ENCODE results near the gene ELOVL7.
"Not testable (repeated sequence)": the region's sequence is repeated elsewhere in the genome, so short reads cannot be mapped to it uniquely, and the experiment has no call there.

Gene ELOVL7

DNA sequence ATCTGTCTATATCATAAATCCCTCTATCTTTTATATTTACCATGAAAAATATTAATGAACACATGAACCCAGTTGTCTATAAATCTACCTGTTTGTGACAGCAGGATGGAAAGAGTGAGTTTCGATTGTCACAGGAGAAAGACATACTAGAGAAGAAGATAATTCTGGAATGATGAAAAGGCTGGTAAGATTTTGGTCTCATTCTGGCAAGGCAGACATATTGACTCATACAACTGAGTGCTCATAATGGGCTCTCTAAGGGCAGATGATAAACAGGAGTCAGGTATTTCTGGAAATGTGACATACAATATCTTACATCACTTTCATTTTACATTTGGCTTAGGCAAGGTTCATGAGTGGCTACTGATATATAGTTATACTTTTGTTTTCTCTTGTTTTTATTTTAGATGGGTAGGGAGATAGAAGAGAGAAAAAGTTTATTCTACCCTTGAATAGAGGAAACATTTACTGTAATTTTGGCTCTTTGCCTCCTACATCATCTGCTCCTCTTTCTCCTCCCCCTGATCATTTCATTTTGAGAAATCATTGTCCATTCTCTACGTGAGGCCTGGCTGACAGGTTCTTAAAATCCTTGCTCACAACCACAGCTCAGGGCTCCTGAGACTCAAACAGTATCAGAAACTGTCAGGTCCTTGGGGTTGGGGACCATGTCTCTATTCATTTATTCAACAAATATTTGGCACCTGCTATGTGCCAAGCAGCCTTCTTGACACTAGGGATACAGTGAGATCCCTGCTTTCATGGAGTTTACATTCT, 14.4 kb downstream of the ELOVL7 start:
- DNase-seq = no peak

DNA sequence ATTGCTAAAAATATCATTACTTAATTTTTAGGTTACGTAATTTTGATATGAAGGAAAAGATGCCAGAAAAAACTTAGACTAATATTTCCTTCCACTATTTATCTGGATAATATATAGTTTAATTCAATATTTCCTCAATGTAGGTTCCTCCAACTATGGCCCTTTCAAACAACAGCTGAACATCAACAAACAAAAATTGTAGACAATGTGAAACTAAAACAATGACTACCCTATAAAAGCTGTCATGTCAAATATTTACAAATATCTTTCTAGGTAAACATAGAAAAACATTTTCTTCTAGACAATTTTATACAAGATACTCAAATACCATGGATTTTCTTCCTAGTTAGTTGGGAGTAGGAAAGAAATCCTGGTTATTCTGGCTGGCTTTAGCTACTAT, 16.9 kb downstream of the ELOVL7 start:
- no peak for DNase-seq

DNA sequence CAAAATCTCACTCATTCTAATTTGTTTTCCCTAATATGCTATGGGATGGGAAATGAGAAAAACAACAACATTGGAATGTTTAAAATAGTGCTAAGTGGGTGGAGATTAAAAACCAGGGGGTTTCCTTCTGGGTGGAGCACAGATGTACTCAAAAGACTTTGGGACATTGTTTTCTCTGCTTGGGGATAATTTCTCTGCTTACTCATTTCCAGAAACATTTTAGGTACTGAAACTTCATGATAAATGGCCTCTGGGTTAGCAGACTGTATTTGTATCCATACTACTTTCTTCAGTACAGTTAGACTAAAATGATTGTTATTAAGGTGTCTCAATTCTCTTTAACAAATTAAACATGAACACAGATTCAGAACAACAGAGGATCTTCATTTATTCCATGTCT, 17.4 kb downstream of the ELOVL7 start:
- no peak for DNase-seq

DNA sequence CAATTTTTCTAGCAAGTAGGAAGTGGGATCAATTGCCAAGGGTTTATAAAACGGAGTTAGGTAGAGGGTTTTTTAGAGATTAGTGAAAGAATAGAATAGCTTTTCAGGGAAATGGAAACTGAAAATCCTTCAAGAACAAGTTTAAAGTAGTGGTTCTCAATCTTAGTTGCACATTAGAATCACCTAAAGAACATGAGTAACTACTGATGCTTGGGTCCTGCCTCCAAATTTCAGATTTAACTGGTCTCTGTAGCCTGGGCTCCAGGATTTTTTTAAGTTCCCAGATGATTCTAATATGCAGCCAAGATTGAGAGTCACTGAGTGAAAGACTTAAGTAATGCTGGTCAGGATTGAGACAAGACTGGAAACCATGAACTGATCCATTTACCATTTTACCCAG, 20.5 kb downstream of the ELOVL7 start:
- DNase-seq = no peak

DNA sequence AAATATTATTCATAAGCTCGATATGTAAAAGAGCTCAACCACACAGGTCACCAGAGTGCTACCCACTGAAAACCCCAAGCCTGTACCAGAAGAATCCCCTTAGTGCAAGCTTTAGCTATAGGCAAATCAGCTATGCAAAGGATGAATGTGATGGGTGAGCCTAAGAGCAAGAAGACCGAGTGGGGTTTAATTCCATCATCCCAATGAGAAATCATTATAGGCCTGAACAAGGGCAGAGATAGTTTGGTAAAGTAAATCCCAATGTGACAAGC, 21.8 kb downstream of the ELOVL7 start:
- DNase-seq = no peak

DNA sequence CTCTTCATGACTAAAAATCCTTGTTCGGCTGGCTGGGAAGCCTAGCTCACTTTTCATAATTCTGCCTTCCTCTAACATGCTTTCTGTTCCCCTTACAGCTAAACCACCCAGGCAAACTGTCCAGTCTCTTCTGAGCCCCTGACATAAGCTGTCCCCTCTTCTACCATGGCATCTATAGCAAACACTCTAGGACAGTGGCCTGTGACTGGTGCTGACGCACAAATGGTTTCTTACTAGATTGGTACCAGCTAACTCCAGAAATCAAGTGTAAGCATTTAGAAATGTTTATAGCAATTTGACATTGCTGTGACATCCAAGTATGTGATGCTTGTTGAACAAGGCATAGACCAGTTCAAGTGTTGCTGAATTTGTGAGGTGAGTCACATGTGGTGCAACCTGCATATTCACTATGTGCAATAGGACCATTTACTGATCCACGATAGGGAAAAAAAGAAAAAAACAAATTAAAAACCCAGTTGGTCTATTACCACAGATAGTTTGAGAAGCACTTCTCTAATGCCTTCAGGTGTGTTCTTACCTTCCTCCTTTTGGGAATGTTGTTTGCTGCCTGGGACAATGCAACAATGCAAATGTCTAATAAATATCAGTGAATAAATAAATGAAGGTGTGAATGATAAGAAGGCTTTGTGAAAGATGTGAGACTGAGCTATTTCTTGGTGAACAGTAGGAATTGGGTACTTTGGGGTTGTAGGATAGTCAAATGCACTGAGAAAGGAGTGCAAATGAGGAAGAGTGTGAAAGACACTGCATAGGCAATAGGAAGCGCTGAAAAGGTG, 22.4 kb downstream of the ELOVL7 start:
- no peak for DNase-seq

DNA sequence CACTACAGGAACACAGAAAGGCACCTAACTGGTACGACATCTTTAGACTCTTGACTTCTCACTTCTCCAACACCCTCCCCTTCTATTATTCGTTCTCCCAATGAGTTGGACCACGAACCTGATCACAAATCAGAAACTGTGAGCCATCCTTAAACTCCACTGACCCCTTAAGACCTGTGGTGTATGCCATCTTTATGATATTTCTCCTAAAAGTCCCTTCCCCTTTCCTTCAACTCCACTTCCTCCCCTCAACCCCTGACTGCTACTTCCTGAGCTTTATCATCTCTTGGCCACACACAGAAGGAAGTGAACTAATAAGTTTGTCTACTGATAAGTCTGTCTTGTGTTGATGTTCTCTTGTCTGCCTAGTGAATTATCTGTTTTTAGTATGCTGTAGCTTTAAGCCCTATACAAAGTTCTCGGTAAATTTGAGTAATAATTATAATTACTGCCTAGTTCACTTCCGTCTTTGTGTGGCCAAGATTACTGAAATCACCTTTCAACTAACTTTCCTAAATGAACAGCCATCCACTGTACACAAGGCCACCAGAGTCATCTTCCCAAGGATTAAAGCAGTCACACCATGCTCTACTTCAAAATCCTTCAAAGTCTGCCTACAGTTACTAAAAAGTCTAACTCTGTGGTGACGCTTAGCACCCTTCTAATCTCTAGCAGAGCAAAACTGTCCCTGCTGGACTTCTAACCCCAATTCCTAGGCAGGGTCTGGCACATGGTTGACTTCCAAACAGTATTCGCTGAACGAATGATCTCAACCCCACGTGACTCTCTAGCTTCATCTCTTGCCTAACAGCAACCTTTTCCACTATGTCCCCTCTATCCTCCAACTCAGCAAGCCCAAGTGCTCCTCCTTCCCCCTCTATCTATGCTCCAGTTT, 23.2 kb downstream of the ELOVL7 start:
- no peak for DNase-seq

DNA sequence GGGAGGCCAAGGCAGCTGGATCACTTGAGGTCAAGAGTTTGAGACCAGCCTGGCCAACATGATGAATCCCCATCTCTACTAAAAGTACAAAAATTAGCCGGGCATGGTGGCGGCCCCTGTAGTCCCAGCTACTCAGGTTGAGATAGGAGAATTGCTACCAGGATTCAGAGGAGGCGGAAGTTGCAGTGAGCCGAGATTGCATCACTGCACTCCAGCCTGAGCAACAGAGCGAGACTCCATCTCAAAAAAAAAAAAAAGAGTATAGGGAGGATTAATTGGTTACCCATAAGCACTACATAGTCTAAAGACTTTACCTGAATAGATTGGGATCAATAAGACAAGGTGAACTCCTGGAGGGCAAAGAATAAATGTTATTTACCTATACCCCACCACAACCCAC, 27.9 kb downstream of the ELOVL7 start:
- not testable (repeated sequence) for DNase-seq

DNA sequence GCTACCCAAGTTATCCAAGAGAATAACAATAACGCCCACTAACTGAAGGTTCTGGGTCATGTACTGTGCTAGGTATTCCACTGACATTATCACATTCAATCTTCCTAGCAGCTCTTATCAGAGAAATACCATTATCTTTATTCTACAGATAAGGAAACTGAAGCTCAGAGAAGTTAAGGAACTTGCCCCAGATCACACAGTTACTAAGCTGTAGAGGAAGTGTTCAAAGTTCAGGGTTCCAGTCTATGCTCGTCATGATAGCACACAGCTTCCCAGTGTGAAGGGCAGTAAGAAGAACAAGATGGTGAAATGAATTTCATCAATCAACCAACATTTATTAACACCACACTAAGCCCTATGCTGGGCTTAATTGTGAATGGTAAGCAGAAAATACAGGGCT, 29.6 kb downstream of the ELOVL7 start:
- DNase-seq = no peak

DNA sequence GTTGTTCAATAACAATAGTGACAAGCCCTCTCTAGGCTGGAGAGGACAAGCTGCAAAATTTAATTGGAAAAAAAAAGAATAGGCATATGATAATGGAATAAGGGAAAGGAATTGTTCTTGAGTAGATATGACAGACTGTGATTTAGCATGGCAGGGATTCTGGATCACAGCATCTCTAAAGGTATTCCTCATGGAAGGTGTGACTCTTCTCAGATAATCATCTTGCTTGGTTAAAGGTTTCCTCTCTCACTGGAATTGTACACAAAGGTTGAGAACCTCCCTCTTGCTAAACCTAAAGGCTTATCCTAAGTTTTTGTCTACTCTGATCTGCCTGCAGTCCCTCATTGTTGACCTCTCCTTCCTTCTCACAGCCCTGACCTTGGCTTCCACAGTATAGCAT, 31.6 kb downstream of the ELOVL7 start:
- no peak for DNase-seq

DNA sequence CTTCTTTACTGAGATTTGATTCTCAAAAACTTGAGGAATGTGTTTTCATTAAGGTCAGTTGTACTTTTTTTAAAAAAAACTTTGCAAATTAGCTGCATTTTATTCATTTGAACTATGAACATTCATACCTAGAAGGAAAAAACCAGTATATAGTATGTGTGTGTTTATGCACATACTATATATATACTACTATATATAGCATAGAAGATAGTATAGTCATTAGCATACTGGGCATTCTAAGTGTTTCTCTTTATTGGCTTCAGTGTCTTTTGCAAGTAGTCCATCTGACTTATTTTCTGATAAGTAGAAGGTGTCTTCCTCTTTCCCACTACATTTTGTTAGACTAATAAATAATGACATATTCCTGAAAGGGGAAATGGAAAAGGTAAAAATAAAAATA, 33.0 kb downstream of the ELOVL7 start:
- DNase-seq = no peak

DNA sequence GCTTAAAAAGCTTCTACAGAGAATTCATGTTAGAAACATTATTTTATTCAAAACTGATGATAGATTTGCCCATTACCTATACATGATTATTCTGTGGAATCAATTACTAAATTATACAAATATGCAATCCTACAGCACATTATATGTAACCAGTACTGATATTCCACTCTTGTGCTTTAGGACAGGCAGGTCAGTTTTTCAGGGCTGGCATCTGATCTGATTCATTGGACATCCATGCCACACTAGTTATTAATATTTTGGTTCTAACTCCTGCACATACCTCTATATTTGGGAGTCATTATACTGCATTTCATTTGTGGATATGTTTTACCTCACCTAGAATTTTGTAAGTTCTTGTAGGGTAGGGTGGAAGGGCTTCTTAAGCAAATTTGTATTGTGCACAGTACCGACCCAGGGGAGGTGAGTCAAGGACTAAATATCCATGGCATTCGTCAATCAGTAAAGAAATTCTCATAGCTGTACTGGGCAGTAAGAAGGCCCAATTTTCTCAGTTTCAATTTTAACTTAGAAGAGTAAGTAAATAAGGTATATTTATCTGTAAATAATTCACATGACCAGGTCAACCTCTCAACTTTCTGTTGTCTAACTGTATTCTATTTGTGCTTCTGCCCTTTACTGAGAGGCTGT, 33.5 kb downstream of the ELOVL7 start:
- DNase-seq = no peak

DNA sequence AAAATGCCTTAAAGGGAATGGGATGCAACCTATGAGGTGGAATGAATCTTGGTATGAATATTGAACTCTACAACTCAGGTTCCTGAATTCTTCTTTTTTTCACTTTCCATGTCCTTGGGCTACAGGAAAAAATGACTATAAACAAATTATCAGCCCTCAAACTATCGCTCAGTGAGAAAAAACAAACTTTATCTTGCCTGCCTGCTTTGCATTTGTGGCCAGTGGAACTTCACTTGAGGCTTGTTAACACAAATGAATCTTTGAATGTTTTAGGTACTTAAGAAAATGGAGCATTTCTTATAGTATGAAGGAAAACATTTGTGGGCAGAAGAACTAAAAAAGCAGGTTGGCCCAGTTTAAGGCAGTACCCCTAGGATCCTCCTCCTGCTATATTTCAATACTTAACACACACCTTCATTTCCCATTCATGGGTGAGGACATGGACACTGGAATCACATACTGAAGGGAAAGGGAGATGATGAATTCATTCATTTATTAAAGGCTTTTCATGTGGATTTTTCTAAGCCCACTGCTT, 34.1 kb downstream of the ELOVL7 start:
- no peak for DNase-seq

DNA sequence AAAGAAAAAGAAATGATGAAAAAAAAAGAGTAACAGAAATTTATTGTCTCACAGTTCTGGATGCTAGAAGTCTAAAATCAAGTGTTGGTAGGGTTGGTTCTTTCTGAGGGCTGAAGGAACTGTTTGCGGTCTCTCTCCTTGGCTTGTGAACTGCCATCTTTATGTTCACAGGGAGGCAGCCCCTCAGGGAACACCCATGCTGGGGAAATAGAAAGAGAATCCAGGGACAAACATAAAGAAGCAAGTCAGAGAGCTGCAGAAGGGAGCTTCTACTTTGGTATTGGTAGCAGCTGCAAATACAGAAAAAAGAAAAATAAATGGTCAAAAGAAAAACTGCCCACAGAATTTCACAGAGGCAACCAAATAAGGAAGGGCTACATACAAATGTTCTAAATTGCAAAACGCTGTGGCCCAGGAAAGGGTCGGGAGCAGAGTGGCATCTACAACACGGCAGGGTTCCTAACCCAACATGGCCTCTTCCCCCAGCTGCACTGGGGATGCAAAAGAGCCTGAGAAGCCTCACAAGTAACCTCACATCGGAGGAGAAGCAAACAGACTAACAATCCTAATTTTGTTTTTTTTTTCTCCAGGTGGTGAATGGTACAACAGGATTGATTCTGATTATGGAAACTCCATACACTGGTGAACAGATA, 37.4 kb downstream of the ELOVL7 start:
- no peak for DNase-seq

DNA sequence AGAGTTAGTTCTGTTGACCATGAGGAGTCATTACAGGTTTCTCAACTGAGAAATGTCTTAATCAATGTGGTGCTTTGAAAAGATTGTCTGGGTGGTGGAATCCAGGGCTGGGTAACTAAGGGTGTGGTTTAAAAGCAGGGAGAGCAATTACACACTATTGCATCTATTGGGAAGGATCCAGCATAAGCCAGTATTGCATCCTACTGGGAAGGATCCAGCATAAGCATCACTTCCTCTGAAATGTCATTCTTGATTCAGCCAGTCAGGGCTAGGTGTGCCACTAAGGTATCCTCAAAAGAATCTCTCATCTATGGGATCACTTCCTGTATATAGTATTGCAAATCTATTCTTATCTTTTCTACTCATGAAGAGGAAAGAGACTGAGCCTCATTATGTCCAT, 38.6 kb downstream of the ELOVL7 start:
- DNase-seq = no peak

DNA sequence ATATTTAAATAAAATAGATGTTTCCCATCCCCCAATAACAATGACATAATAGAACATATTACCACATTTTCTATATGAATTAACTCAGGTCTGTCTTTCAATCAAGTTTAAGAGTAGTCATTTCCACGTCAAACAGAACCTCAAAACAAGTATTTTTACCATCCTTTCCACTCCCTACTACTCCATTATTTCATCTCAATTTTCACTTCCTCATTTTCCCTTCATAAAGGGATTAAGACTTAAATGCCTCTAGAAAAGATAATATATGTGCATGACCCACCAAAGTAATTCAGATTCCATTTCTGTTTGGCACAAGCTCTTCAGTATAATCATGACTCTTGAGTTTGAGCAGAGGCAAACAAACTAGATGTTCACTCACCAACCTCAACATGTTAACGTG, 40.4 kb downstream of the ELOVL7 start:
- no peak for DNase-seq

DNA sequence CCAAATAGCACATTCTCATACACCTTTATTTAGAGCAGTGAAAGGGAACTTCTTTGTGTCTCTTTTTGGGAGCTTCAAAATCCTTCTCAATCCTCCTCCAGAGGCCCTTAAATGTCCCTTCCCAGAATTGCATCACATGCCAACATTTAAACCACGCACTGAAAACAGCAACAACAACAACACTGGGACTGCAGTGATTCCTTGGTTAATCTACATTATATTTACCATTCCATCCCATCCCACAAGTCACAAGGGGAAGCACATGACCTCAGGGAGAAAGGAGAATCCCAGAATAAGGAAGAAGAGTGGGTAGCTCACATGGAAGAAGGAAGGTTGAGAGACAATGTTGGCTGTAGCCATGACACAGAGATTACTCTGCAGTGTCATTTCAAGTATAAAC, 41.1 kb downstream of the ELOVL7 start:
- DNase-seq = no peak

DNA sequence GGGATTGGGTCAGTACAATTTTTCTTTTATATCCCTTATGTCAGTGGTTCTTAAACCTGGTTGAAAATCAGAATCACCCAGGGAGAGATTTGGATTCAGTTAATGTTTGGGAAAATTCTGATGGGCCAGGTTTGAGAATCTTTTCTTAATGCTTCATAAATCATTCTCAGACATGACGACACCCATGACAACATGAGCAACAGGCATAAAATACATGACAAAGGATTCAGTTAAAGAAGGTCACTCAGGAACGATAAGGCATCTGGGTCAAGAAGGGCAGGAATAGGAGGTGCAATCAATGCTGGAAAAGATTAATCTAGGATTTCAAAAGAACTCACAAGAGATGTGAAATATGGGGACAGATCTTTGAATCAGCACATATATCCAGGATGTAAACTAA, 41.8 kb downstream of the ELOVL7 start:
- DNase-seq = no peak

DNA sequence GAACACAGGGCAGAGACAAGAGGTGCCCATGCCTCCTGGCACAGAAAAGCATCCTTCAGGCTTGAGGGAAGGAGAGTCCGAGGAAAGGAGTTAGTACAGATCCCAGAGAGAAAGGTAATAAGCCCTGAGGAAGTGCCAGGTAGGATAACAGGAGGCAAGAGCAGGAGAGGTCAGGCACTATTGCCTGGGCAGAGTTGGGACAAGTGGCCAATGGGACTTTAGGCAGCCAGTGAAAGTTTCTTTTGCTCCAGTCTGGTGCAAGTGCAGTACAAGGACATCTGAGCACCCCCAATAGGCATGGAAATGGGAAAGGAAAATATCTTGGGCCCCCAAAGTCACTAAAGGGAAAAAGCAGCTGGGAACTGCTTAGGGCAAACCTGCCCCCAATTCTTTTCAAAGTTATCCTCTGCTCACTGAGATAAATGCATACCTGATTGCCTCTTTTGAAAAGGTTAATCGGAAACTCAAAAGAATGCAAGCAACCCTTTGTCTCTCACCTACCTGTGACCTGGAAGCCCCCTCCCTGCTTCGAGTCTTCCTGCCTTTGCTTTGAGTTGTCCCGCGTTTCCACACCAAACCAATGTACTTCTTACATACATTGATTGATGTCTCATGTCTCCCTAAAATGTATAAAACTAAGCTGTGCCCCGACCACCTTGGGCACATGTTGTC, 46.5 kb downstream of the ELOVL7 start:
- DNase-seq = no peak

DNA sequence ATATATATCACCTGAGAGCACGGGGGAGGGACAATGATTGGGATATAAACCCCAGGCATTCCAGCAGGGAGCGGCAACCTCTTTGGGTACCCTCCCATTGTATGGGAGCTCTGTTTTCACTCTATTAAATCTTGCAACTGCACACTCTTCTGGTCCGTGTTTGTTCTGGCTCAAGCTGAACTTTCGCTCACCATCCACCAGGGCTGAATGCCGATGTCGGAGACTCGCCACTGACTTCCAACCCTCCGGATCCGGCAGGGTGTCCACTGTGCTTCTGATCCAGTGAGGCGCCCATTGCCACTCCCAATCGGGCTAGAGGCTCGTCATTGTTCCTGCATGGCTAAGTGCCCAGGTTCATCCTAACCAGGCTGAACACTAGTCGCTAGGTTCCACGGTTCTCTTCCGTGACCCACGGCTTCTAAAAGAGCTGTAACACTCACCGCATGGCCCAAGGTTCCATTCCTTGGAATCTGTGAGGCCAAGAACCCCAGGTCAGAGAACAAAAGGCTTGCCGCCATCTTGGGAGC, 48.6 kb downstream of the ELOVL7 start:
- DNase-seq = not testable (repeated sequence)

DNA sequence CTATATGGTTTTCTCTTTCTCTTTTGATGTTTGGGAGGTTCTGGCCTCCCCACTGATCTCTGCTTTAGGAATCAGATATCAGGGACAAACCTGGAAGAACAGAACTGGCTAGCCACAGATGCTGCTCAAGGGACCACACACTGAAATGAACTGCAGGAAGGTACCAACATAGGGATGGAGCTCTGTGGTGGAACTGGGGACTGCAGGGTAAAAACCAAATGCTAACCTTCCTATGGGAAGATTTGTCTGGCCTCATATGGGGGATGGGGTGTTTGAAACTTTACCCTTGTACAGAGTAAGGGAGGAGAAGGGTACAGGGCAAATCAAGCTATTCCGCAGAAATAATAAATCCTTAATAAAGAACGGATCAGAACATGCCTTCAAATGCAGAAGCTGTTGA, 49.4 kb downstream of the ELOVL7 start:
- no peak for DNase-seq

Data from T-helper 9 cell (primary cell).